GM18867 (cell line): Measurements from ENCODE around the gene GALC.

ENCODE experiments used
- ATAC-seq: cut with Tn5 transposase; IDR thresholded peaks from one replicate; pipeline ENCODE4 v1.9.1; 2021; ENCODE audit warnings: mild to moderate bottlenecking, moderate library complexity; ENCODE audit not compliant: unreplicated experiment

The GALC gene

DNA sequence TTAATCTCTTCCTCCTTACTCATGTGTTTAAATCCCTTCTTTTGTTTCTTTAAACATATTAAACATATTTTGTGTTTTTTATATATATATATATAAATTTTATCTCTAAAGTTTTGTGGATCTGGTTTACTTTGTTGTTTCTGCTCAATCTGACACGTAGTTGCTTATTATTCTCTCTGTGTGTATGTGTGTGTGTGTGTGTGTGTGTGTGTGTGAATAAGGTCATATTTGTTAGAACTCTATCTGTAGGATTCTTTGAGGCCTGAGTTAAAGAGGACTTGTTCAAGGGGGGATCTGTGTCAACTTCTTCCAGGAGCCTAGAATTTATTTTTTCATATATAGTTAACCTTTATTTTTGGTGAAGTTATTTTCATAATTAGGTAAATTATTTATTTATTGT is 14.6 kb upstream of the GALC start:
- ATAC-seq = no peak

- peak; percentile 95 for ATAC-seq
Observed at GRCh38 chr14:88005978-88006851, 13.2 kb upstream of the GALC start.

DNA sequence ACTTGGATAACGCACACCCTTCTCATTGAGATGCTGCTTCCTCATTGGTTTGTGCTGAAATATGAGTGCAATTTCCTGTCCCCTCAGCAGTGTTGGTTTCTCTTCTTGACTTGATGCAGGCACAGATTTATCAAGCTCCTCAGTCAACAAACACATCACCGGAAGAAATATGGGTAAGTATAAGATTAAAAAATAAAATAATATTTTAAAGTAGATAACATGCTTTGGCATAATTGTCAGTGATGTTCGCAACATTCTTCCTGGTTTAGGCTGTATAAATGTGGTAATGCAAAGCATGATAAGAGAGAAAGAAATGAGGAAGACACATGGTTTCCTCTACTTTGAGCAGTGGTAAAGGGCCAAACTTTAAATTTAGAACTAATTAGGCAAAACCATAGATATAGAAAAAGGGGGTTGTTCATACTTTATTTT is 12.1 kb upstream of the GALC start, which contains the start of gene GPR65:
TSS of gene GPR65 (plus strand) at position 86 of the 432 bp plus-strand sequence. CDS start 5,713 bp downstream, outside the sequence.
- ATAC-seq = peak; percentile 77

GRCh38 chr14:88004506-88005036 is 11.6 kb upstream of the GALC start:
- no peak for ATAC-seq

DNA sequence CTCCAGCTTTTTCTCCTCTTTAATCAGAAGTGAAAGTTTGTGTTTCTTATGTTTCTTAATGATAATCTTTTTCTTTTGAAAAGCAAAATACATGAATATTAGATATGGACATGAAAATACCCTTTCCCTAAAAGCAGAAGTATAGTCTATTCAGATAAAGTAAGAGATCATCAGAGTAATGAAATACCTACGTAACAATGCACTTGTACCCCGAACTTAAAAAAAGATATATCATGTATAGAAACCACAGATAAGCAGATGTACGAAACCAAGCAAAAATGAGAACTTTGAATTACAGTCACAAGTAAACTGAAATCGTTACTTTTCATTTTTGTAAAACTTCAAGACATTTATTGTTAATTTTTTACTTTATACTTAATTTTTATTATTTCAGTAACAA is 10.4 kb upstream of the GALC start:
- no peak for ATAC-seq

DNA sequence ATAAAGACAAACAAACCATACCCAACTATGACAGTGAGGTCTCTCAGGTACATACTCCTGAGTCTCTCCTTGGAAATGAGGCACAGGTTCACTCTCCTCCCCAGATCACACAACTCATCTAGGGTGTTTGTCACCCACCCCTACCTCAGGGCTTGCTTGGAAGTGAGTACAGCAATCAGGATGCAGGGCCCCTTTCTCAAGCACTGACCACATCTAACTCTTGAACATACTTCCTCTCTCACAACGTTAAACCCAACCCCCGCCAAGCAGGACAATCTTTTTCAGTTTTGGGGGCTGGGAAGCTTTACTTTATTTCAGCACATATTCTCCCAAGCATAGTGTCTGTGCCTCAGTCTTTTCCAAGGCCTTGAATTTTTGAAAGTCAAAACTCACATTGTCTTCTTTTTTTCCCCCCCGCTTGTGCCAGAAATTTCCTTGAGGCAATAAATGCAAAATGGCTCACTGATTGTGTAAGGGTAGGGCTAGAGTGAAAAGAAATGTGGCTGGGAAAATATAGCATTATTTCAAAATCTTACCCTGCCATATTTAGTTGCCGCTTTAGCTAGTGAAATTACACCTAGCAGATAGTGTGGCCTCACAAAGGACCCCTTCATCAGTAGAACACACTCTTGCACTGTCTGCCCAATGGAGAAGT is 9.6 kb upstream of the GALC start:
- ATAC-seq = no peak

DNA sequence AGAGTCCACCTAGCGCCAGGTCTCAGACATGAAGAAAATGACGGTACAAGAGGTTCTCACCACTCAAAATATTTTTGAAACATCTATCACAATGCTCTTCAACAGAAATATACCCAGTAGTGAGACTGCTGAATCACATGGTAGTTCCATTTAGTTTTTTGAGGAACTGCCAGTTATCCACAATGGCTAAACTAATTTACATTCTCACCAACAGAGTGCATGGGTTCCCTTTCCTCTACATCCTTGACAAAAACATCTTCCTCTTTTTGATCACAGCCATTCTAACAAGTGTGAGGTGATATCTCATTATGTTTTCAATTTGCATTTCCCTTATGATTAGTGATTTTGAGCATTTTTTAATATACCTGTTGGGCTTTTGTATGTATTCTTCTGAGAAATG is 6.3 kb upstream of the GALC start:
- no peak for ATAC-seq

DNA sequence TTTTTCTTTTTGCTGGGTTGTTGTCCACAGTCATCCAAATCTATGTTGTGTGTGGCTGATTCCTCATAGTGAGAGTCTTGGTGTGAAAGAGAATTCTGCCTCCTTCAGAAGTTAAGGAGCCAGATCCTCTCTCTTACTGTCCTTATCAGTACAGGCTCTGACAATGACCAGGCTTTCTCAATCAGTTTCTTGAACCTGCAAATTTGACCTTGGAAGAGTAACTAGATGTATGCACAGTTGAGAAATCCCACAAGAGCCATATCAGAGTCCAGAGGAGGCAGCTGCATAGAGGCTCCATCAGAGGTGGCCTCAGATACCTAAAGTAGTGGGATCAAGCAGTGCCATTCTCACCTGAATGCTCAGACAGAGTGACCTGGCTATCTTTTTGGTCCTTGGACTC is 5.5 kb upstream of the GALC start:
- no peak for ATAC-seq

GRCh38 chr14:87996291-87996592 is 3.3 kb upstream of the GALC start:
- no peak for ATAC-seq

DNA sequence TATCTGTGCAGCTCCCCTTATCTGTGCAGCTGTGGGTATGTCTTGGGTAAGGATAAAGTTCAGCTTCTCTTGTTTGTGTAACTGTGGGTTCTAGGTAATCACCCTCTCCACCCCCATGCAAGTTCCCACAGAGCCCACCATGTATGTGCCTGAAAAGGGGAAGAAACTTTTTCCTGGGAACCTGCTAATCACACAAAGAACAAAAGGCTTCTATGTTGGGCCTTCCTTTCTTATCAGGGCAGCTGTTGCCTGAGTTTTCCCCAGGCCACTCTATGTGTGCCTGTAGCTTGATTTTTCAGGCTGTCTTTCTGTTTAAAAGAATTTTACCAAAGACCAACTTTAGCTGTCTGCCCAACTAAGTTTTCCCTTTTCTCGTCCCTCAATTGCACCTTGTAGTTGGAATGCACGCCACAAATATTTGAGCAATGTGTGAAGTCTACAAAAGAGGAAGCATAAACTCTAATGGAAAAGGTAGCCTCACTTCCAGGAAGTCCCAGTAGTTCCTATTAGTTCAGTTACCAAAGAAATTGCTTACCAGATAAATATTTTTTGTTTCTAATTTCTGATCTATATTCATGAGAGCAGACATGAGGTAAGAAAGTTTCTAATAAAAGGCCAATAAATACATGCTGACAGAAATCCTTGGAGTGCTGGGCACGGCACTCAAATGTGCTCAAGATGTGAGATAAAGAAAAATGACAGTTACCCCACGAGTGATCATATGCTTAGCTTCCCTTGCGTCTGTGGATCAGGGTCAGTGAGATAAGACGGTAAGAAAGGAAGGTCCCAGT is 2.7 kb upstream of the GALC start:
- ATAC-seq = no peak

DNA sequence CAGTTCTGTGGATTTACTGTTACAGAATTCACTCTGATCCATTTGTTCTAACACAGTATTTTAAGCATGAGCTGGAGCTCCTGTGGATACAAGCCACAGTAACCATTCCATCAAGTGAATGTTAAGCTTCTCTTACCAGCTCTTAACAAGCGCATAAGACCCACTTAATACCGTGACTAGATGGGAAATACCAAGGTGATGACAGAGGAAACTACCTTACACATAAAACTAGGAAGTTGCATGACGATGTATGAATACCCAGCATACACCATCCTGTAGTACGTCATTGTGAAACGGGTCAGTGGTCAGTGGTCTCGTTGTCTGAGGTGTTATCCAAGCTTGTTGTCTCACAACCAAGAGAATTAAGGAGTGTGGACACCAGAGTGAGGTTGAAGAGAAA is 2.0 kb upstream of the GALC start:
- ATAC-seq = peak; percentile 30

DNA sequence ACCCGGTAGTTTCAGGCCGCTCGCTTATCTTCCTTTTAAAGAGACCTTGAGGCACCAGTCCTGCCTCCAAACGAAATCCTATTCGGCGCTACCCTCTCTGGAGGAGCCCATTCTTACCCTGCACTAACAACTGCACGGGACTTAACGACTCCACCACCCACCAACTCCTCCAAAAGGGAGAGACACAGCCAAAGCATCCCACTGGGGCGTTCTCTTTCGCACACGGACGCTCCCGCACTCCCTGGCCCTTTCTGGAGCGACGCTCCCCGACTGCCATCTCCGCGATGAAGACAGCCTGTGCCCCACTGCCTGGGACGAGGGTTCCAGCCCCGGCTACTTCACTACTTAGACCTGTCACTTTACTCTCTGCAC is 650 bp downstream of the GALC start:
- no peak for ATAC-seq

GRCh38 chr14:87990682-87991081 is 2.3 kb downstream of the GALC start:
- no peak for ATAC-seq

DNA sequence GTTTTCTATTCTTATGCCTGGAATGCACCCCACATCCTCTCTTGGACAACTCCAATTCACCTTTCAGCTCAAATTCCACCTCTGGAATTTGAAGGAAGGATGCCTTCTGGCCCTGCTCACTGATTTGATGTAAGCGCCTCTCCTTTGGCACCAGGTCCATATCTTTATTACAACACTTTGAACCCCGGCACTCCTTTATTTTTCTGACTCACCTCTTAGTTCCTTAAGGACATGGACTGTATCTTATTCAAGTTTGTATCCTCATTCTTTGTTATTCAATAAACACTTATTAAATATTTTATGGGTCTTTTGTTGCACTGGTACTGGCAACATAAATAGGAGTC is 3.1 kb downstream of the GALC start:
- ATAC-seq = no peak

DNA sequence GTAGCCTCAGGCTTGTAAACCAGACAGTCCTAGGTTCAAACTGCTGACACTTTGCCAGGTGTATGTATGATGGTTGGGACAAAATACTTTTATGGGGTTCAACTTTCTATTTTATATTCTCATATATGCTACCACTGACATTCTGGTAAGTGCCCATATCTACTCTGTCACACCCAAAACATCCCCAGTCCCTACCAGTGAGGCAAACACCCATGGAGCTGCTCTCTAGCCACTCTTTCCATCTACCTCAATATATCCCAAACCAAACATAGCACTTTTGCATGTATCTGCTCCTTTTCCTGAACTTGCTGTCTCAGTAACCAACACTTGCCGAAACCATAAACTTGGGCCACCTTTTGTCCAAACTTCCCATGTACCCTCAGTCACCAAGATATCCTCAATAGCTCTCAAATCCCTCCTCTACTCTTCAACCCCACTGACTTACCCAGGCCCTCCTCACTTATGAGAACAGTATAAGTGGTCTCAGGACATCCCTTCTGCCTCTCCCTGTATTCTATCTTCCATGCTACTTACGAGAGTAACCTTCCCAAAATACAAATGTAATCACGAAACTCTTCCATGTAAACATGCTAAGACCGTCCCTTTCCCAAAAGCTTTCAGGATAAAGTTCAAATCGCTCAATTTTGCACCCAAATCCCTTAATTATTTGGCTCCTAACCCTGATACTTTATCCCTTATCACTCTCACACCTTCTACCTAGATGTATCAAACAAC is 3.6 kb downstream of the GALC start:
- no peak for ATAC-seq

DNA sequence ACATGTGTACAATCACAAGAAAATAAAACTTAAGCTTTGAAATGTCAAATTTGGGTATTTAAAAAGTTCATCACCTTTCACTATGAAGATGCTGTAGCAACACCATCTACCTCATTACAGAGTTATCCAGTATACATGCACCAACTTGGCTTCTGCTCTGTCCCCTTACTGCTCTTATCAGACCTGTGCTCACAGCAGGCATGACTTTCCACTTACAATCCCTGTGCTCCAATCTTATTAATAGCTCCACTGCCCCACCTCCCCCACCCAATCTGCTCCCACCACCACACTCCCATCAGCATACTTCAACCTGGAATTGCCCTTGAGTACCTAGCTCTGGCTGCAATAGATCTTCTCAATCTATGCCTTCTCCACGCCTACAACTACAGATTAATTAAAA is 13.3 kb downstream of the GALC start:
- no peak for ATAC-seq

- ATAC-seq = no peak
Observed at GRCh38 chr14:87975636-87976035, 17.3 kb downstream of the GALC start.

- ATAC-seq = peak; percentile 70
Observed at GRCh38 chr14:87971010-87971409, 22.0 kb downstream of the GALC start.

DNA sequence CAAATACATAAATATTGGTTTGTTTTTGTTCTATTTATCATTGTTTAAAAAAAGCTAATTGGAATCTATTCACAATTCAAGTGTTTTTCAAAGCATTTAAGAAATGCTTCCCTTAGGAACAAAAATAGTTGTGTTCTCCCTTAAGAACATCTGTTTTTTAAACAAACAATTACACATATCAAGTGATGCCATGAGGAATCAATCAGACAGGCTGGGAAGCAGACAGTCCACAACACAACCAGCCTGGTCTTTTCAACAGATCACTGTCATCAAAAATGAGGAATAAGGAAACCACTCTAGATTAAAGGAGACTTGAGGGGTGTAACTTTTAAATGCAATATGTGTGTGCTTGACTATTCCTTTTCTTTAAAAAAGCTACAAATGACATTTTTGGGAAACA is 25.5 kb downstream of the GALC start:
- ATAC-seq = no peak

- ATAC-seq = no peak
Observed at GRCh38 chr14:87966816-87967215, 26.2 kb downstream of the GALC start.

DNA sequence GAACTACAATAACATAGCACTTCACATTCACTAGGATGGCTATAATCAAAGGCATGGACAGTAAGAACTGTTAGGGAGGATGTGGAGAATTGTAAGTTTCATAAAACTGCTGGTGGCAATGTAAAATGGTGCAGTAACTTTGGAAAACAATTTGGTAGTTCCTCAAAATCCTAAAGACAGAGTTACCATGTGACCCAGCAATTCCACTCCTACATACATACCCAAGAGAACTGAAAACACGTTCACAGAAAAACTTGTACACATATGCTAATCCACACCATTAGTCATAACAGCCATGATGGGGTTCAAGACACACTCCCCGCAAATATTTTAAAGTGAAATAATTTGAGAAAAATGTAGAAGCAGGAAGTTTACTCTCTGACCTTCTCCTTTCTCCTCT is 31.7 kb downstream of the GALC start:
- ATAC-seq = no peak
